Measurements from ENCODE around the gene RUNX2. TPM values are rescaled to one million over a fixed set of nuclear protein-coding genes. Genes with fewer than 3 reads are reported as not detected.
A peak's percentile ranks its signal among the peaks of the same experiment; 100 is the strongest.

Gene RUNX2
- total and polyA plus RNA-seq, 2 donors from 2014 or later: 2.3 to 4.7 TPM

DNA sequence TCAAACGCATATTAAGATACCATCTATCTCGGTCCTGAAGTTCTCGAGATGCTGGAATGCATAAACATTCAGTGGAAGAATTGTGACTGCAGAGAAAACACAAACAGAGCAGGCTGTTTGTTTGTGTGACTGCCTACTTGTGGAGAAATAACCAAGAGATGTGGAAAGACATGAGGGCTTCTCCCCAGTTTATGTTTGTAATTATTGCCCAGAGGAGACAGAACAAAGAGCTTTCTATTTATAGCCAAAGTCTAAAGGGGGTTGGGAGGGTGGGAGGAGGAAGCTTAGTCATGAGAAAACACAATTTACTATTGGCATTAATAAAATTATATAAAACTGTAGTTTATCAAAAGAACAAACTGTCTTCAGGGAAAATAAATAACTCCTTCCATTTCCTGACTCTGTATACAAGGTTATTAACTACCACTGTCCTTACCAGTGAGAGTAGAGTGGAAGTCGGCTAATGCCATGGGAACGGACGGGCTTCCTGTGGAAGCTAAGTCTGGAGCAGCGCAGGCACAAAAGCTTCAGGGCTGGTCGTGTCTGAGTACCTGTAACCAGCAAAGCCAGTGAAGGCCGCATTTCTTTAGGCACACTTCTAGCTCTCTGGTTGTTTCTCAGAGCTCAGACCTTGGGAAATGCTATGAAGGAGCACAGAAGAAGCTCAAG, 249.8 kb downstream of the RUNX2 start:
- TF ChIP-seq, protein P1, sequence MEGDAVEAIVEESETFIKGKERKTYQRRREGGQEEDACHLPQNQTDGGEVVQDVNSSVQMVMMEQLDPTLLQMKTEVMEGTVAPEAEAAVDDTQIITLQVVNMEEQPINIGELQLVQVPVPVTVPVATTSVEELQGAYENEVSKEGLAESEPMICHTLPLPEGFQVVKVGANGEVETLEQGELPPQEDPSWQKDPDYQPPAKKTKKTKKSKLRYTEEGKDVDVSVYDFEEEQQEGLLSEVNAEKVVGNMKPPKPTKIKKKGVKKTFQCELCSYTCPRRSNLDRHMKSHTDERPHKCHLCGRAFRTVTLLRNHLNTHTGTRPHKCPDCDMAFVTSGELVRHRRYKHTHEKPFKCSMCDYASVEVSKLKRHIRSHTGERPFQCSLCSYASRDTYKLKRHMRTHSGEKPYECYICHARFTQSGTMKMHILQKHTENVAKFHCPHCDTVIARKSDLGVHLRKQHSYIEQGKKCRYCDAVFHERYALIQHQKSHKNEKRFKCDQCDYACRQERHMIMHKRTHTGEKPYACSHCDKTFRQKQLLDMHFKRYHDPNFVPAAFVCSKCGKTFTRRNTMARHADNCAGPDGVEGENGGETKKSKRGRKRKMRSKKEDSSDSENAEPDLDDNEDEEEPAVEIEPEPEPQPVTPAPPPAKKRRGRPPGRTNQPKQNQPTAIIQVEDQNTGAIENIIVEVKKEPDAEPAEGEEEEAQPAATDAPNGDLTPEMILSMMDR (IDR thresholded peaks at IDR 0.05; ENCODE audit: borderline replicate concordance, extremely low read depth, insufficient read depth): no peak
- no peak overlapping the region for H3K27ac ChIP-seq (ENCODE audit: low read depth in 2 of 2, low read length in 2 of 2)

DNA sequence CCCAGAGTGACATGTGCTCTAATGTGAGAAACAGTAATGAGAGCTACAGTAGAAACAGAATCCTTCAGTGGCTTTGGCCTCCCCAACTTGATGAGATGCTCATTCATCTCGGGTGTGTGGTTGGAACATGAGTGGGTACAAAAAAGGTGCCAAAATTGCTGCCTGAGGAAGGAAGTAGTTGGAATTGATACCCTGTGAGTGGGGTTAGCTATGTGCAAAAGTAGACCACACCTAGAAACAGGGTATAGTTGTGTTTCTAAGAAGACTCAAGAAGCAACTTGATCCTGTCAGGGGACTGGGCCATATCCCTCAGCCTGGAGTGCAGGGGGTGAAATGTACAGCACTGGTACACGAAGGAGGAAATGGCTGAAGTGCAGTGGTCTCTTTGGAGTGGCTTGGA, 256.0 kb downstream of the RUNX2 start:
- Histone ChIP-seq H3K9me3 (ENCODE audit: control insufficient read depth in 2 of 3, insufficient read depth in 1 of 3, low read length in 3 of 3) (peaks cover 0 to 3% (median 0%) of the 10 kb centered on the region in 3 donors), H3K4me3 (ENCODE audit: low read length in 3 of 3) (no peak overlapping the region), H3K4me1 (ENCODE audit: control insufficient read depth in 2 of 3, insufficient read depth in 2 of 3, low read depth in 1 of 3, low read length in 3 of 3) (no peaks in the 10 kb centered on the region), H3K27me3 (ENCODE audit: control insufficient read depth, insufficient read depth, low read length) (no peaks in the 10 kb centered on the region), H3K9ac (ENCODE audit: low read length in 3 of 3) (no peak overlapping the region), H3K27ac (ENCODE audit: low read depth in 2 of 2, low read length in 2 of 2) (no peak overlapping the region), H3K36me3 (ENCODE audit: control insufficient read depth in 2 of 3, insufficient read depth in 3 of 3, low read length in 3 of 3) (no peaks in the 10 kb centered on the region)
- DNase-seq (no peak), FAIRE-seq (no peak)
- intact Hi-C loops (cut with DNase I): no loop called here
- TF ChIP-seq, protein P1 (IDR thresholded peaks at IDR 0.05; ENCODE audit: borderline replicate concordance, extremely low read depth, insufficient read depth): no peak

More for the DNA sequence above, 249.8 kb downstream of the RUNX2 start:
- Histone ChIP-seq H3K36me3 (ENCODE audit: control insufficient read depth in 2 of 3, insufficient read depth in 3 of 3, low read length in 3 of 3) (no peaks in the 10 kb centered on the region), H3K4me1 (ENCODE audit: control insufficient read depth in 2 of 3, insufficient read depth in 2 of 3, low read depth in 1 of 3, low read length in 3 of 3) (peaks cover 0 to 3% (median 0%) of the 10 kb centered on the region in 3 donors), H3K9me3 (ENCODE audit: control insufficient read depth in 2 of 3, insufficient read depth in 1 of 3, low read length in 3 of 3) (peaks cover 0 to 3% (median 0%) of the 10 kb centered on the region in 3 donors), H3K27me3 (ENCODE audit: control insufficient read depth, insufficient read depth, low read length) (no peaks in the 10 kb centered on the region), H3K9ac (ENCODE audit: low read length in 3 of 3) (no peak overlapping the region), H3K4me3 (ENCODE audit: low read length in 3 of 3) (no peak overlapping the region)
- FAIRE-seq: no peak
- intact Hi-C loops (cut with DNase I): no loop called here
- DNase-seq: peak in 1 of 5 donors; percentile 48

DNA sequence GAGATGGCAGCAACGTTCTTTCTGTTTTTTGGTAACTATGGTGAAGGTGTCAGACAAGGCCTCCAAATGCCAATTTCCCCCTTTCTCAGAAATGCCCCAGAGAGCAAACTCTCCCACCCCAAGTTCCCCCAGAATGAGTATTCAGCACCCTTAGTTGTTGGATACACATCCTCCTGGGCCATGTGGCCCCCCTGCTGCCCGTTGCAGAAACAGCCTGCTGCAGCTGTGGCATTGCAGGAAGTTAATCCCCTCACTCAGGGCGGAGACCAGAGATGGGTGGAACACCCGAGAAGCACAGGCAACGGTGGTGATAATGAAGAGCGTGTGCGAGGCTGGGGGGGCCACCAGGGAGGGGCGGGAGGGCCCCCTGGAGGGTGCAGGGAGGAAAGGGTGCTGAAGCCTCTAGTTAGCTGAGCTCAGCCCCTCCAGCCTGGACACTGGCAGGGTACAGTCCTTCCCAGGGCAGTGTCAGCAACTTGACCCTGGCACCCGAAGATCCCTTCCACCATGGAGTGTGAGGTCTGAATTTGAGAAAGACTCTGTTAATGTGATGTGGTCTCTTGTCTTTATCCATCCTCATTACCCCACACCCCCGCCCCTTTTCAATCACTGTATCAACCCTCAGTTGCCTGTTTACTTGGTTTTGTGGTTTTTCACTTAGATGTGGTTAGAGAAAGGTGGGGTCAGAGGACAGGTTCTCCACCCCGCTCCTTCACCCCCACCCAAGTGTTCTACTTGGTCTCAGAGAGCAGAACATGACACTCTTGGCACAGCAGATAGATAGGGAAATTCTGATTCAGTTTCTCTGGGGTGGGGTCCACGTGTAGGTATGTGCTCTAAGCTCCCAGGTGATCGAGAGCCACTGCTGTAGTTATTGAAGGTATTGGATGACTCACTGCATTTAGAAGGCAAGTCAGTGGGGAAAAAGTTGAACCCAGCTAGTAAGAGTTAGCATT, 258.4 kb downstream of the RUNX2 start:
- Histone ChIP-seq H3K27me3 (ENCODE audit: control insufficient read depth, insufficient read depth, low read length) (no peaks in the 10 kb centered on the region), H3K9ac (ENCODE audit: low read length in 3 of 3) (no peak overlapping the region), H3K9me3 (ENCODE audit: control insufficient read depth in 2 of 3, insufficient read depth in 1 of 3, low read length in 3 of 3) (no peaks in the 10 kb centered on the region), H3K4me1 (ENCODE audit: control insufficient read depth in 2 of 3, insufficient read depth in 2 of 3, low read depth in 1 of 3, low read length in 3 of 3) (peaks cover 0 to 7% (median 4%) of the 10 kb centered on the region in 3 donors), H3K36me3 (ENCODE audit: control insufficient read depth in 2 of 3, insufficient read depth in 3 of 3, low read length in 3 of 3) (no peaks in the 10 kb centered on the region), H3K4me3 (ENCODE audit: low read length in 3 of 3) (no peak overlapping the region), H3K27ac (ENCODE audit: low read depth in 2 of 2, low read length in 2 of 2) (no peak overlapping the region)
- TF ChIP-seq, protein P1 (IDR thresholded peaks at IDR 0.05; ENCODE audit: borderline replicate concordance, extremely low read depth, insufficient read depth): no peak
- FAIRE-seq: no peak
- intact Hi-C loops (cut with DNase I): no loop called here
- DNase-seq: peak in 1 of 5 donors; percentile 55
